Urinary bladder (tissue), 4 donors: ENCODE results near the gene IL17A. TPM values are rescaled to one million over a fixed set of nuclear protein-coding genes. Genes with fewer than 3 reads are reported as not detected.
A peak's percentile ranks its signal among the peaks of the same experiment; 100 is the strongest.

Source experiments
- DNase-seq: peaks from one replicate; pipeline ENCODE4 v3.0.0-alpha.2; 2015; ENCODE audit errors: extremely low spot score
- H3K27ac ChIP-seq: one replicate; pipeline ENCODE4 v1.5.1; 2013; ENCODE audit warnings: low read depth, mild to moderate bottlenecking, moderate library complexity
- H3K36me3 ChIP-seq: one replicate; pipeline ENCODE4 v1.6.1; 2013; ENCODE audit warnings: mild to moderate bottlenecking, moderate library complexity; ENCODE audit not compliant: insufficient read depth
- H3K4me1 ChIP-seq: one replicate; pipeline ENCODE4 v1.6.1; 2013; ENCODE audit warnings: mild to moderate bottlenecking, moderate library complexity; ENCODE audit not compliant: insufficient read depth
- H3K4me3 ChIP-seq: one replicate; pipeline ENCODE4 v1.5.1; 2013; ENCODE audit warnings: low read depth, low read length
- WGBS: extraction: QIAGEN DNeasy Blood & Tissue Kit; methylation state at CpG from one replicate; pipeline ENCODE4 v1.1.7; 2013; 5-methylcytosine and 5-hydroxymethylcytosine counted together
- polyA plus RNA-seq: library from polyadenylated mRNA; stranded (reverse); fragments of 200-250 nt; gene quantifications from one replicate; pipeline ENCODE4 v1.2.3, GENCODE V29; 2013
- total RNA-seq: library from RNA; depleted of rRNA; stranded (reverse); fragments of >200 nt; gene quantifications from one replicate; pipeline ENCODE4 v1.2.3, GENCODE V29; 2014
- donor health status: healthy with polysubstance abuse.
- donor health status: healthy.

Gene IL17A
- total and polyA plus RNA-seq, 2 donors: not detected

GRCh38 chr6:52210227-52210626 is 24.1 kb downstream of the IL17A start:
- H3K4me1 ChIP-seq: no peaks in the 10 kb centered on the region
- H3K27ac ChIP-seq: no peak overlapping the region
- no peaks in the 10 kb centered on the region for H3K36me3 ChIP-seq
- no peak for DNase-seq
- 65% methylated on average over 2 of the region's 2 CpGs for WGBS
- no peak overlapping the region for H3K4me3 ChIP-seq

- Histone ChIP-seq H3K4me3 (no peak overlapping the region), H3K4me1 (no peaks in the 10 kb centered on the region), H3K27ac (no peak overlapping the region), H3K36me3 (no peaks in the 10 kb centered on the region)
- no peak for DNase-seq
- 76% methylated on average over 2 of the region's 2 CpGs for WGBS
Observed at GRCh38 chr6:52213127-52213526, 27.0 kb downstream of the IL17A start.

GRCh38 chr6:52215787-52216186 is 29.6 kb downstream of the IL17A start:
- no peak for DNase-seq
- Histone ChIP-seq H3K4me3 (no peak overlapping the region), H3K4me1 (no peaks in the 10 kb centered on the region), H3K36me3 (no peaks in the 10 kb centered on the region), H3K27ac (no peak overlapping the region)

- Histone ChIP-seq H3K4me1 (no peaks in the 10 kb centered on the region), H3K4me3 (no peak overlapping the region), H3K27ac (no peak overlapping the region), H3K36me3 (no peaks in the 10 kb centered on the region)
- 88% methylated on average over 5 of the region's 5 CpGs for WGBS
- DNase-seq: no peak
Observed at GRCh38 chr6:52216932-52217575, 30.9 kb downstream of the IL17A start.

GRCh38 chr6:52217761-52218160 is 31.6 kb downstream of the IL17A start:
- no peaks in the 10 kb centered on the region for H3K36me3 ChIP-seq
- H3K4me1 ChIP-seq: no peaks in the 10 kb centered on the region
- H3K4me3 ChIP-seq: no peak overlapping the region
- no peak for DNase-seq
- 81% methylated on average over 2 of the region's 2 CpGs for WGBS
- H3K27ac ChIP-seq: no peak overlapping the region

GRCh38 chr6:52221302-52221701 is 35.1 kb downstream of the IL17A start:
- H3K4me1 ChIP-seq: no peaks in the 10 kb centered on the region
- 70% methylated on average over 3 of the region's 3 CpGs for WGBS
- no peaks in the 10 kb centered on the region for H3K36me3 ChIP-seq
- H3K27ac ChIP-seq: no peak overlapping the region
- no peak overlapping the region for H3K4me3 ChIP-seq
- DNase-seq: no peak

DNA sequence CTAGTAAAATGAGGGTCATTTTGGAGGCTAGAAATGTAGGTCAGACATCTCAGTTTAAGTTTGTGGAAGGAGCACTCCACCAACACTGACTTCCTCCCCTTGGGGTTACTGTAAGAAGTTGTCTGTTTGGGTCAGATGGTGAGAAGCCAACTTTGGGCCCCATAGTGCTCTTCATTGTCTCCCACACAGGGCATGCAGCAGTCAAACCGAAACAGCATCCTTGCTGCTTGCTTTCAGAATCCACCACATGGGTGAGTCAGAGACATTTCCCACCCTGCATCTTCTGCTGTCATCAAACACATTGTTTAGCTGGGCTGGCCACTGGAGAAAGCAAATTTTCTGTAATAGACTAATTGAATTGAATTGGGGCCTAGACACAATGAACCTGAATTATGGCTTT is 41.3 kb downstream of the IL17A start:
- 84% methylated on average over 1 of the region's 1 CpG for WGBS
- no peaks in the 10 kb centered on the region for H3K4me1 ChIP-seq
- no peak for DNase-seq
- no peaks in the 10 kb centered on the region for H3K36me3 ChIP-seq
- no peak overlapping the region for H3K4me3 ChIP-seq
- H3K27ac ChIP-seq: no peak overlapping the region

DNA sequence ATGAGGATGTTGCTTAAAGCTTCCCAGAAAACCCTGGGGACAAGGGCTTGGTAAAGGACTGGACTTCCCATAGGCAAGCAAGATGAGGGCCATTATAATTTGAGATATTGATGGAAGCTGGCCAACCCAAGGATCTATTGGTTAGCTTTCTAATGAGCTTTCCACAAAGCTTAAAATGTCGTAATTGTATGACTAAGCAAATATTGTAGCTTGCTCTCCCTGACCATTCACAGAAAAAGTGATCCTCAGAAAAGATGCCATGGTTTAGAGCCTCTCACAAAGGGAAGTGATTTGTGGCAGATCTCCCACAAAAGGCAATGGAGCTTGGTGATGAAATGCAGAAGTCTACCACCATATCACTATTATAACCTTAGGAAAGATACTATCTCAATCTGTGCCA is 44.5 kb downstream of the IL17A start:
- no peaks in the 10 kb centered on the region for H3K4me1 ChIP-seq
- H3K27ac ChIP-seq: no peak overlapping the region
- H3K36me3 ChIP-seq: no peaks in the 10 kb centered on the region
- no peak overlapping the region for H3K4me3 ChIP-seq
- no peak for DNase-seq
- 74% methylated on average over 1 of the region's 1 CpG for WGBS

DNA sequence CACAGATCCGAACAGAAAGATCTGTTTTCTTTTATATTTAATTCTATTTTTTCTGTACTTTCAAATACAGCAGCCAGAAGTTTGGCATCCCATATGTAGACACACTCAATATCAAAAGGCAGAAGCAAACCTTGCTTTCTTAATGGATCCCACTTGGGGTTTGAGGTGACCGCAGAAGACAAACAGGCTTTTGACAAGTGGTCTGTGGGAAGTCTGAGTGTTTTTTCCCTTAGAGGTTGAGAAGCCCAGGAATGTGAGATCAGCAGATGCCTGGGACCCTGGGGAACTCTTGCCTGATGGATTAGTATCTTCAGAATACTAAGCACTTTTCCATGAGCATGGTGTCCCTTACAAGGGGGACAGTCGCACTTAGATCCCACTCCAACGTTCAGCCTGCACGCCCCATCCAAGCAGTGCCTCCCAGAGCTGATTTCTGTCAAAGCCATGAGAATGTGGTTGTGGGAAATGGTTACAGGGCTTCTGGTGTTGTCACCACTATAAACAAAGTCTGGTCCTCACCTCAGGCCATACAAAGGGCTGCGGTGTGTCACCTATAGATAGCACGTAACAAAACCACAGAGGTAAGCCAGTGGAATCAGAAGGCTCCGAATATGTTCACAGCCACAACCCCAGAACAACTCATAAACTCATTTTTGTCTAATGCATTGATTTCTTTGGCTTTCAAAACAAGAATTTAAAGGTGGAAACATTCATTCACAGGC is 45.4 kb downstream of the IL17A start:
- H3K27ac ChIP-seq: no peak overlapping the region
- 86% methylated on average over 8 of the region's 8 CpGs for WGBS
- H3K4me1 ChIP-seq: no peaks in the 10 kb centered on the region
- DNase-seq: no peak
- no peak overlapping the region for H3K4me3 ChIP-seq
- no peaks in the 10 kb centered on the region for H3K36me3 ChIP-seq

DNA sequence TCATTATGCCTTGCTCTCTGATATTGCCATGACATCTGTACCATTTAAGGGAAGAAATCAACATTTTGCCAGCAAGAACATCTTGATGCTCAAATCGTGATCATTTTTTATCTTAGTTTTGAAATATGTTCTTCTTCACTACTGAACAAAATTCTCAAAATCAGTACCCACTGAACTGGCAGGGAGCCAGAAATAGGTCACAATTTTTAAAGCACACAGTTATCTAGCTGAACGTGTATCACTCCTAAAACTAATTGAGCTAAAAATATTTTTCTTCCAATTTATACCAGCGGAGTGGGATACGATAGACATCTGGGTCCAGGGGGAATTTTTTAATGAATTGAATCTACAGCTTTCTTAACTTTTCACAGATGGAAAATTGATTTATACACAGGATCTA is 46.8 kb downstream of the IL17A start:
- Histone ChIP-seq H3K36me3 (no peaks in the 10 kb centered on the region), H3K27ac (no peak overlapping the region), H3K4me1 (no peaks in the 10 kb centered on the region), H3K4me3 (no peak overlapping the region)
- WGBS: 66% methylated on average over 4 of the region's 4 CpGs
- DNase-seq: no peak

DNA sequence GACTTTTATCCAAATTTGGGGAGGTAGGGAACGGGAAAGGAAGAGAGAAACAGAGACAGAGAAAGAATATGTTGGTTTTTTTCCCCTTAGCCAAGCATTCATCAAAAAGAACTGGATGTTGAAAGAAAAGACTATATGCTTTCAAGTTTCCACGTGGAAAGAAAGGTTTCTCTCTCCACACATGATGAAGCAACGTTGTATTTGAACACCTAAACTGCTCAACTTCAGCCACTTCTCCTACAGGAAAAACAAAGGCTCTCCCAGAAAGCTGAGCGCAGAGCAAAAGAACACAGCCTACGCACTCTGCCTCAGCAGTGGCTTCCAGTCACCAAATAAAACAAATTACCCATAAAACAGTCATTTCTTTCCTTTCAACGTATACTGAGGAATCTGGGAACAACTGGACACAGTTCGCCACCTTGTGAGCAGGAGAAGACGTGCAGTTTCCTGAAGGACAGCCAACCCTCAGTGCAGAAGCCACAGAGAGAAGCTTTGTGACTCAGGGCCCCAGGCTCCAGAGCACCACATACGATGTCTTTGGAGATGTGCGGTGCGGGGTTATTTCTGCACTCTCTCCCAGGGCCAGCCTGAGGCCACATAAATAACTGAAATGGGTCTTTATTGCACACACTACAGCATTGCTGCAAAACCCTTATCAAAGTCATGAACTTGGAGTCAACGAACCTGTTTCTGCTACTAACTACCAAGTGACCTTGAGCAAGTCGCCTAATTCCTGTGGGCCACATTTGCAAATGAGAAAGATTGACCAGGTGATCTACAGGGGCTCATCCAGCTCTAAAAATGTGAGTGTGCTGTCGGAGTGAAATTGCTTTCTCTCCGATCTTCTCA is 48.0 kb downstream of the IL17A start:
- no peaks in the 10 kb centered on the region for H3K36me3 ChIP-seq
- no peaks in the 10 kb centered on the region for H3K4me1 ChIP-seq
- no peak overlapping the region for H3K27ac ChIP-seq
- DNase-seq: peak; percentile 33
- H3K4me3 ChIP-seq: no peak overlapping the region
- WGBS: 40% methylated on average over 15 of the region's 15 CpGs
